NCI-H128 (cell line): ENCODE data around the gene NUP93.

Experiments
- DNase-seq: peaks from one replicate; lab custom pipeline; 2025; ENCODE audit not compliant: unreplicated experiment; lab: John Stamatoyannopoulos, UW

The NUP93 gene

GRCh38 chr16:56842133-56842532 lies 112.2 kb downstream of the NUP93 start:
- no peak for DNase-seq

DNA sequence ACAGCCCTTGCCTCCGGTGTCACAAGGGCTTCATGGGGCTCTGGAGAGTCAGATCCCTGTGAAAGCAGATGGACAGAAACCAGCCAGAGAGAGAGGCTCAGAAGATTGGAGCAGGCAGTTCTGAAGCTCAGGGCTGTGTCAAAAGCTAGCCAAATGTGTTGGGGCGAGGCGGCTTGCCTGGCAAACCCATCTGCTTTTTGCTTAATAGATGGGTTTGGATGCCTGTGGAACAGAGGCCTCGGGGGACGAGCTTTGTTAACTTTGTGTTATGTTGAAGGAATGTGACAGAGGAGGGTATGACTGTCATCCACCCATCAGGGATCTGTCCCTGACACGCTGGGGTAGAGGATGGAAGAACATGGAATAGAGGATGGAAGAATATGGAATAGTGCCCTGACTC lies 114.1 kb downstream of the NUP93 start:
- DNase-seq = no peak

DNA sequence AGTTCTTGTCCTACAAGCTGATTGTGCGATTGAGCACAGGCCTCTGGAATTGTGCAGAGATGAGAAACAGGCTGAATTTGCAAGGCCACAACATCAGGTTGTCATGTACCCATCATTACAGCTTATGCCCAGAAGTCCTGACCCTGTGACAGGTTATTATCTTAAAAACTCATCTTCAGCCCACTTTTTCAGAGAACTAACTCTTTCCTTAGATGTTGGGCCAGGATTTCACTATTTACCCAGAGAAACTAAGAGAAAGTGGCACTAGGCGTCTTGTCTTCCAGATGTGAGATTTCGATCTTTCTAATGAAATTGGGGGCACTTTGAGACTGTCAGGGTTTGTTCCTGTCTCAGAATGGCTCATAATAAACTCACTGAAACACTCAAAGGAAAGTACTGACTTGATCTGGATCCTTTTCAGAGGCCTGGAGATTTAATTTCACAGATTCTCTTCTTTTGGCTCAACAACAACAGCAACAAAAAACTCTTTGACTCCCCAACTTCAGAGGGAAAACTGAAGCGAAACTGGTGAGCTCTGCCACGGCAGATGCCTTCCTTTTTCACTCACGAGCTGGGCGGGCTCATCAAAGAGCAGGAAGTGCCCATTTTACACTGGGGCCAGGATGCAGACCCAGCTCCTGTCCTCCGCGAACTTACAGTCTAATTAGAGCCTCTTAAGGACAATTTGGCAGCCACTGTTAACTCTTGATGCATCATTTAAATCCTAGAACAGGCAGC lies 117.4 kb downstream of the NUP93 start:
- DNase-seq = no peak

- DNase-seq = no peak
These were observed 118.4 kb downstream of the NUP93 start for GRCh38 chr16:56848029-56848936.

- DNase-seq = no peak
These were observed 119.2 kb downstream of the NUP93 start for GRCh38 chr16:56848955-56849689.

DNA sequence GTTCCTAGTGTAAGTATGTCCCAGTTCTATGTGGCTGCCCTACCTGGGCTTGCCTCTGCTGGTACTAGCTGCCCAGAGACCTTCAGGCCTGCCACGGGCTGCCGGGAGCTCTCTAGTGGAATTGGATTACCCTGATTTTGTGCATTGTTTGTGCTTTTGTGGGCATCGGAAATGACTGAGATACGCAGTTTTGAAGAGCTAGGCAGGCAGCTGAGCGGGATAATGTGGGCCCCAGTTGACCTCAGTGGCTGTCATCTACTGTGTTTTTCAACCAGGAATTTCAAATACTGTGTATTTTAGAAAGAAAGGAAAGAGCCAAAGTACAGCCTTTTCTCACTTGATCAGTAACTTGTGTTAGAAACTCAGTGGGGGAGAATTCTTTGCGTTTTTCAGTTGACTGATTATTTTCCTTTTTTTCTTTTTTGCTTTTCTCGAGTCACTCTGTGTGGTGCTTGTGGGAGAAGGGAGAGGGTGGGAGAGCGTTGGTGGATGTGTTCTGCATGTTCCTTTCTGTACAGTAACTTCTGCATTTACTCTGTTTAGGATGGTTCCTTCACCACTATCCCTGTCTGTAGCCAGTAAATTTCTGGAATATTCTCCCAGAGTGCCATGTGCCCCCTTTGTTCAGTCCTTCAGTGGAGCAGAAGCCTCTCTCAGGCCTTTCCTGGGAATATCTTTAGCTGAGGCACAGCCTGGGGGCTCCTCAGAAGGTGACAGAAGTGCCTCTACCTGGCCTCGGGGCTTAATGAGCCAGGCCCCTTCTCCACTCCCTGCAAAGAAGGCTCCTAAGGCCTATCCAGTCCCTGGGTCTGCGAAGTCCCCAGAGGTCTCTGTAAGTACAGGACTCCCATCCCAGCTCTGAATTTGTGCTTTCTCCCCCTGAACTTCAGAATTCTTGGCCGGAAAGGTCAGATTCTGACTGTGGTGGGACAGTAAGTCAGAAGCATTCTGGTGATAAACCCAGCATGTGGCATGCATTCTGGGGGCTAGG lies 120.1 kb downstream of the NUP93 start:
- DNase-seq = no peak

- DNase-seq = no peak
These were observed 121.9 kb downstream of the NUP93 start for GRCh38 chr16:56851671-56852400.

DNA sequence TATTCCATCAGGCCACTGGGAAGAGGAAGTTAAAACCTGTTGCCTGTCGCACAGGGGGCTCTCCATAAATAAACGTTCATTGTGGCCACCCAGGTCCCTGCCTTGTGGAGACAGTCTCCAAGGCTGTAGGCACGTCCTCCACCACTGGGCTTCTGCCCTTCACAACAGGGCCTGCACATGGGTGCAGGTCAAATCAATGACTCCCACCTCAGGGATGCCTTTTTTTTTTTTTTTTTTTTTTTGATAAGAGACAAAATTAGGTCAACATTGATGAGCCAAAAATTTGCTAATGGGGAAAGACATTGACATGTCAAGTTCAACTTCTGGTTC lies 122.4 kb downstream of the NUP93 start:
- no peak for DNase-seq

GRCh38 chr16:56852968-56853367 lies 123.0 kb downstream of the NUP93 start:
- DNase-seq = no peak

DNA sequence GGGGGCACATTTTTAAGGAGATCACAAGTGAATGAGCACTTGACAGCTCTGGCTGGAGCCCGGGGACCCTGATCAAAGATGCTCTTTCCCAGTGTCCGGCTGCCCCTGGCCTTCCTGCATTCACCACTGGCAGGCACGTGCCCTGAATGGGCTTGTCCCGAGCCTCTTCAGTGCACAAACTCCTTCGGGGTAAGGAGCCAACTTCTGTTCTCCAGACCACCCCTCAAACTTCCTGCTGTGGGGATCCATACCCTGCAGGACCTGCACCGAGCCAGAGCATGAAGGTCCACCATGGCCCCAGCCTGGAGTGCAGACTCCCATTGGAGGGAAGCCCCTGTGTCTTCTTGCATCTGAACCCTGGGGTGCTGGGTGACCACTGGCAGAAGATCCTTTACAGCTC lies 125.3 kb downstream of the NUP93 start:
- DNase-seq = no peak

- no peak for DNase-seq
These were observed 126.0 kb downstream of the NUP93 start for GRCh38 chr16:56855946-56856345.

- no peak for DNase-seq
These were observed 127.0 kb downstream of the NUP93 start for GRCh38 chr16:56856876-56857447.

DNA sequence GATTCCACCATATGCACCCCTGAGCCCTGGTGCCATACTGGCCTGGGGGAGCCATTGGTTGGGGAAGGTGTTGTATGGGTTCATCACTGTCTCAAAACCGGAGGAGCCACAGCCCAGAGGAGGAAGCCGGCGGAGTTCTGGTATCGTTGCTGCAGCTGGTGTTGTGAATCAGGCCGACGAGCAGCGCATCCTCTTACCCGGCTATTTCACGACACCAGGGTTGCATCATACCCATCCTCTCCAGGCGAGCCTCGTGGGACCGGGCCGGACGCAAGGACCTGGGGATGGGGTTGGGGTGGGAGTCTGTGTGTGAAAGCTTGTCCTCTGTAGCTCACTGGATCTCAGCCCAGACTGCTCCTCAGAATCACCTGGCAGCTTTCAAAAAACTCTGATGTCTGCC lies 128.4 kb downstream of the NUP93 start:
- DNase-seq = no peak

DNA sequence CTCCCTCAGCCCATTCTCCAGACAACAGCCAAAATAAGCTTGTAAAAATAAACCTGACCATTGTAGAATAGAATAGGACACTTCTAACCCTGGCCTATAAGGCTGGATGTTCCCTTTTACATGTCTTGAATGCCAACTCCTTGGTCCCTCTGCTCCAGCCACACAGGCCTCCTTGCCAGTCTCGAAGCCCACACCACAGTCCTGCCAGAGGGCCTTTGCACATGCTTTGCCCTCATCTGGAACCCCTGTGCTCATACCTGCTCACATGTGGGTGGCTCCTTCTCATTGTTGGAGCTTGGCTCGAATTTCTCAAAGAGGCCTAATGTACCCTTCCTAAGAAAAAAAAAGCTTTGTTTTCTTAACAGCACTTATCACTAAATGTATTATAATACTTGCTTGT lies 129.7 kb downstream of the NUP93 start:
- DNase-seq = no peak

- DNase-seq = no peak
These were observed 130.5 kb downstream of the NUP93 start for GRCh38 chr16:56860226-56861020.

DNA sequence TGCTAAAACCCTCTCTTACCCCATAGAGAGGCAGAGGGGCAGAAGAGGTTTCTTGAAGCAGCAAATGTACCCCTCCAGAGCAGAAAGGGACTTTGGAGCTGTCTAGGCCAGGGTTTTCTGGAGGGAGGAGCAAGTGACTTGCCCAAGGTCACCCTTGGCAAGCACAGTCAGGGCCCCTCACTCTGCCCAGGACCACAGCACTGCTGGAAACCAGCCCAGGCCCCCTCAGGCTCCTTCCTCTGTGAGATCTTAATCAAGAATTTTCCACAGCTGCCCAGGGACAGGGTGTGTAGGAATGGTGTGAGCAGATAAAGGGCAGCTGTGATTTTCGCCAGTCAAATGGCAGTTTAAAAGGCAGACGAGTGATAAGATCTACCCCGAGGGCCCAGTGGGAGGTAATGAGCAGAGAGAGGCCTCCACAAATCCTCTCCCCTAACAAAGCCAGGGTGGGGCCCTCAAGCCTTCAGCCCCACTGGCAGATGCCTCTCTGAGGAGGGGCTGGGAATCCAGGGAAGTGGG lies 131.2 kb downstream of the NUP93 start:
- no peak for DNase-seq

DNA sequence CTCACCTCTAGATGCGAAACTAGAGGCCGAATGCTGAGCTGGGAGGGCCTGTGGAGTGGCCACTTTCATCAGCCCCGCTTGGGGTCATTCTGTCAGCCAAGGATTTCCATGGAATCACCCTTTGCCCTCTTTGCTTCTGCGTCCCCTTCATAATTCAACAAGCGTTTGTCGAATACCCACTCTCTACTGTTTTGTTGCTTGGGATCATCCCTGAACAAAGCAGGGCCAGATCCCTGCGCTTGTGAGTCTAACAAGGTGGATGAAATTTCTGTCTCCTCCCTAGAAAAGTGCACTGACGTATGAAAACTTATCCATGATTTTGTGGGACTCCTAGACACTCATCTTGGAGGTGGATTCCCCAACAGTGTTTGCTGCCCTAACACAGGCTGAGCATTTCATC lies 131.8 kb downstream of the NUP93 start:
- DNase-seq = no peak

DNA sequence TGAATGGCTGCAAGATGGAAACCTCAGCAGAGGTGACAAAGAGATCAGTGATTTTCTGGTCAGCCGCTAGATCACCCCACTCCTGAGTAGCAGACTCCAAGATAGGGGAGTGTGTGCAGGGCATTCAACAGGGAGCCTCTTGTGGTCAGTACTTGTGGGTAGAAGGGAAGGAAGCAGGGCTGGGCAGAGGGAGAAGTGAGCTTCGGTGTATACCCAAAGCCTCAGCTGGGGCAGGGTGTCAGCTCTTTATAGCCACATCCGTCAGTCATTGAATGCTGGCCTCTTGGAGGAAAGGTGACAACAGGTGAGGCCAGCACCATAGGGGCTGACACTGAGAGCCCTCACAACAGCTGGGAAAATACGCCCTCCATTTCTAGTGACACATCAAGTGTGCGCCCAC lies 132.8 kb downstream of the NUP93 start:
- DNase-seq = no peak

GRCh38 chr16:56864960-56865359 lies 135.0 kb downstream of the NUP93 start, which contains the start of gene SLC12A3:
Gene SLC12A3, plus strand, starts transcription at chr16:56865207. Its CDS starts 29 bp downstream, at chr16:56865236.
- no peak for DNase-seq
